Large intestine (tissue), 3 donors: Measurements from ENCODE around the gene LPAR5. TPM values are rescaled to one million over a fixed set of nuclear protein-coding genes. Genes with fewer than 3 reads are reported as not detected.

Experiments
- DNase-seq, 2 donors: peaks; one replicate each; pipeline versions ENCODE4 v3.0.0 to v3.0.0-alpha.2; 2013
- H3K27ac ChIP-seq: one replicate; pipeline ENCODE4 v1.5.1; 2013; ENCODE audit warnings: low read length
- H3K27me3 ChIP-seq: 2 replicates; pipeline ENCODE4 v1.6.1; 2013; ENCODE audit warnings: low read length; ENCODE audit not compliant: control insufficient read depth, insufficient read depth
- H3K36me3 ChIP-seq: 2 replicates; pipeline ENCODE4 v1.6.1; 2013; ENCODE audit warnings: low read length; ENCODE audit not compliant: control insufficient read depth, insufficient read depth
- H3K4me1 ChIP-seq: one replicate; pipeline ENCODE4 v1.6.1; 2013; ENCODE audit warnings: low read length; ENCODE audit not compliant: control insufficient read depth, insufficient read depth
- H3K4me3 ChIP-seq: one replicate; pipeline ENCODE4 v1.5.1; 2013; ENCODE audit warnings: low read length
- H3K9me3 ChIP-seq: one replicate; pipeline ENCODE4 v1.6.1; 2013; ENCODE audit warnings: mild to moderate bottlenecking, low read depth, low read length, moderate library complexity; ENCODE audit not compliant: control insufficient read depth
- WGBS: methylation state at CpG from one replicate; pipeline ENCODE4 v1.1.5; 2013; ENCODE audit warnings: low lambda C conversion rate; ENCODE audit not compliant: insufficient coverage; 5-methylcytosine and 5-hydroxymethylcytosine counted together
- polyA plus RNA-seq: library from polyadenylated mRNA; unstranded; fragments of 120-200 nt; gene quantifications from one replicate; pipeline ENCODE4 v1.2.1, GENCODE V29; 2013

LPAR5 gene
- polyA plus RNA-seq, 1 donor, result 21.4 TPM

DNA sequence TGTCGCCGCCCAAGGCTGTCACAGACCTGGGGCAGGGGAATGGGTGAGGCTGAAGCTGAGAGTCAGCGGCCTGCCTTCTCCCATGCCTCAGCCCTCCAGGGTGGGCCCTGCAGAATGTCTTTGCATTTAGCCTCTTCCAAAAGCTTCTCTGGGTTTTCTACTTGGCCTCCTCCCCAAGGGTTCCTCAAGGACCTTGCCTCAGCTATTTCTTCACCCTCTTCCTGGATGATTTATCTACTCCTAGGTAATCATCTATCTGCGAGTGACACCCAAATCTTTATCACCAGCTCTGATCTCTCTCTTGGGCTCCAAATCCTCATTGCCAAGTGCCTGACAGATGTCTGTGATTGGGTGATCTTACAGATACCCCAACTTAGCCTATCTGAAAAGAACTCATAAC, 4.7 kb upstream of the LPAR5 start:
- no peak overlapping the region for H3K4me3 ChIP-seq
- DNase-seq, result no peak
- peaks cover 24% of the 10 kb centered on the region for H3K4me1 ChIP-seq
- no CpG with 5 or more reads among the region's 4 CpGs for WGBS
- H3K27ac ChIP-seq, result no peak overlapping the region
- no peaks in the 10 kb centered on the region for H3K36me3 ChIP-seq
- no peaks in the 10 kb centered on the region for H3K27me3 ChIP-seq
- no peaks in the 10 kb centered on the region for H3K9me3 ChIP-seq

DNA sequence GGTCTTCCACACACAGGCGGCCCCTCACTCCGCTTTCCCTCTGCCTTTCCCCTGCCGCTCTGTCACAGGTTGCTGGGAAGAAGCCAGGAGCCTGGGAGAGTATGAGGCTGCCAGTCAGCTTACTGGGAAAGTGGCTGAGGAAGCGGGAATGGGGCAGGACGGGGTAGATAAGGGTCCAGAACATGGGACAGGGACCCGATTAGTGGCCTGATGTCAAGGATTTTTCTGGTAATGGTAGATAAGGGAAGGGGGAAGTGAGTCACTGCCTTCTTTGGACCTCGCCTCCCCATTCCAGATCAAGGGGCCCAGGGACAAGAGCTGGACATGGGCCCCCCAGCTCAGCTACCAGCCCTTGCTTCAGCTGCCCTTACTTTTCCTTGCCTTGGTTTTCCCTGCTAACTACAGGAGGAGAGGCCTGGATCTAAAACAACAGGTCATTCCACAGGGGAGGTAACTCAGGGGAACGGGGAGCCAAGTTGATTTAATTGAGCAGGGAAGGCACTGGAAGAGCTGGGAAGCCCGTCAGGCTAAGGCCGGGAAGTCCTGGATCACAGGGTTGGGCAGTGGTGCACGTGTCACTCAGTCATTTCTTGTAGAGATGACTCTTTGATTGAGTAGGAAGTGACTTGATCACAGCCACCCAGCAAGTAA, 3.5 kb upstream of the LPAR5 start:
- H3K36me3 ChIP-seq, result no peaks in the 10 kb centered on the region
- H3K4me3 ChIP-seq, result no peak overlapping the region
- H3K4me1 ChIP-seq, result peaks cover 31% of the 10 kb centered on the region
- WGBS, result no CpG with 5 or more reads among the region's 11 CpGs
- H3K27ac ChIP-seq, result peak overlapping the region; percentile 25
- no peaks in the 10 kb centered on the region for H3K9me3 ChIP-seq
- DNase-seq, result peak in 1 of 2 donors; percentile 77
- H3K27me3 ChIP-seq, result no peaks in the 10 kb centered on the region

DNA sequence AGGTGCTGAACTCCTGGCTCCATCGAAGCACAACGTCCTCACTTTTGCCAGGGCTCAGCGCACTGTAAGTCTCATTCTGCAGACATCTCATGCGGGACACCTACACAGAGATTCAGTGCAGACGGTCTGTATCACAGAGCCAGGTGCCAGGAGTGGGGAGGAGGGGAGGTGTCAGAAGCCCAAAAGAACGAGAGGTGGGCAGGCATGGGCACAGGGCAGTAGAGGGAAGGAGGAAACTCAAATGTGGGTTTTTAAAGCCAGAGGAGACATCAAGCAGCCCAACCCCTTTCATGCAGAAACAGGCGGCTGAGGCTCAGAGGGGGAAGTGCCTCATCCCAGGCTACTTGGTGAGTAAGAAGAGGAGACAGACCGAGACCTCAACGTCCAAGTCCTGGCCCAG, 2.5 kb upstream of the LPAR5 start:
- peaks cover 35% of the 10 kb centered on the region for H3K4me1 ChIP-seq
- no peak for DNase-seq
- no peaks in the 10 kb centered on the region for H3K27me3 ChIP-seq
- no peaks in the 10 kb centered on the region for H3K9me3 ChIP-seq
- no peak overlapping the region for H3K27ac ChIP-seq
- WGBS, result no CpG with 5 or more reads among the region's 9 CpGs
- H3K4me3 ChIP-seq, result no peak overlapping the region
- no peaks in the 10 kb centered on the region for H3K36me3 ChIP-seq

DNA sequence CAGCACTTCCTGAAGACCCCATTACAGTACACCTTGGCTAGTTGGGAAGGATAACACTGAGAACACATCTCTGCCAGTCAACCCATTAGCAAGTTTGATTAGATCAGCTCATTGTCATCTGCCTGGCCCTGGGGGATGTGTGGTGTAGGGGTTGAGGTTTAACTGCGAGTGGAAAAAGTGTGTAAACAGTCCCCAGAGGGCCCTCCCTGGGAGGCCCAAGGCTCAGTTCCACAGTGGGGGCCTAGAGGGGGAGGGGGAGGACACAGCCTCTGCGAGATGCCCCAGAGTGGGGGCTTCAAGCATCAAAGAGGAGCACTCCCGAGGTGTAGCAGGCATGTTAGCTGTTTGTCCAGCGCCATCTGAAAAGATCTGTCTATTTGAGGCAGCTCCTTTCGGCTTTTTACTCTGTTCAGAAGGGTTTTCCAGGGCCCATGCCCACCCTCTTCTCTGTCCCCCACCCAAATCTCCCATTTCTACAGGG, 344 bp downstream of the LPAR5 start:
- Histone ChIP-seq H3K4me3 (peak overlapping the region; percentile 25), H3K36me3 (no peaks in the 10 kb centered on the region), H3K4me1 (peaks cover 61% of the 10 kb centered on the region), H3K9me3 (no peaks in the 10 kb centered on the region), H3K27ac (peak overlapping the region; percentile 57), H3K27me3 (no peaks in the 10 kb centered on the region)
- DNase-seq, result peak; percentile 21 to 70
- WGBS, result no CpG with 5 or more reads among the region's 5 CpGs

DNA sequence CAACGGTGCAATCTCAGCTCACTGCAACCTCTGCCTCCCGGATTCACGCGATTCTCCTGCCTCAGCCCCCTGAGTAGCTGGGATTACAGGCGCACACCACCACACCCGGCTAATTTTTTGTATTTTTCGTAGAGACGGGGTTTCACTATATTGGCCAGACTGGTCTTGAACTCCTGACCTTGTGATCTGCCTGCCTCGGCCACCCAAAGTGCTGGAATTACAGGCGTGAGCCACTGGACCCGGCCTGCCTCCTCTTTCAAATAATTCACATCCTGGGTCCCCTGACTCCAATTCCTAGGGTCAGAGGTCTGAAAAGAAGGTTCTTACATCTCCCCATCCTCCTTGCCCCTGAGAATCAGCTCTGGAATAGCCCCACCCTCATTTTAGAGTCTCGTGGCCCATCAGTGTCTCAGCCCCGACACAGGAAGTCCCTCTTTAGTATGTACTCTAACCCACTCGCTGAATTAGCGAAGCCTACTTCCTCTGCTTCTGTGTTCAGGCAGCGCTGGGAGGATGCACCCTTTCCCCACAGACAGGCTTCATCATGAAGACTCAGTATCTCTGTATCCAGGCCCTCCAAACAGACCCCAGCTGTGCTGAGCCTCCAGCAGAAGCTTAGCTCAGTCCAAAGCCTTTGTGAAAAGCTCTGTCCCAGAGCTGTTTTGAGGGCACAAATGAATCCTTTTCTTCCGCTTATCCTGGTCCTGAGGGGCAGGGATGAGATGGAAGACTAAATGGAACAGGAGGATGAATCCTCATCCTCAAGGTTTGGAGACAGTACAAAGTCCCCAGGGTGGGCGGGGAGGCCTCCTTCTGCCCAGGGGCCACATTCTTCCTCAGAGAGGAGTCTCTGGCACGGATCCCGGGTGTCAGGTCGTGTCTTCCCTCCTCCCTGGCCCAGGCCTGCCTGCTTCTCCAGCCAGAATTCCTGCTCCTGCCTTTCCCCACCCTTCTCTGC, 3.5 kb downstream of the LPAR5 start:
- peak overlapping the region; percentile 92 for H3K27ac ChIP-seq
- no peaks in the 10 kb centered on the region for H3K27me3 ChIP-seq
- DNase-seq, result peak; percentile 44 to 73
- H3K9me3 ChIP-seq, result no peaks in the 10 kb centered on the region
- peaks cover 48% of the 10 kb centered on the region for H3K4me1 ChIP-seq
- no peaks in the 10 kb centered on the region for H3K36me3 ChIP-seq
- H3K4me3 ChIP-seq, result no peak overlapping the region
- WGBS, result 70% methylated on average over 2 of the region's 21 CpGs

DNA sequence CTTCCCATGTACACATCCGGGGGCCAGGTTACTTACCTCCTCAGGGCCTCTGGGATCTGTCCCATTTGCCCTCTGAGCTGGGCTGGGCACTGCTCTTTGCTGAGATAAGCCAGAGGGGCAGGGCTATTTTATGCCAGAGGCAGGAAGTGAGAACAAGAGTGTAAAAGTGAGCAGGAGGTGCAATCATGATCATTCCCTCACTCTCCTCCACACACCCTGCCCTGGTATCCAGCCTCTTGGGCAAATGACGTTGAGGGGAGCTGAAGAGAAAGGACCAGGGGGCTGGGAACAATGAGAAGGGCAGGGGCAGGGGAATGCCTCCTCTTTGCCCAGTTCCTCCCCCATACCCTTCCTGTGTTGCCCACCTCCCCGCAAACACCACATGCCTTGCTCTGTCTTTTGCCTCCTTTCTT, 4.2 kb downstream of the LPAR5 start:
- WGBS, result 90% methylated on average over 1 of the region's 3 CpGs
- Histone ChIP-seq H3K9me3 (no peaks in the 10 kb centered on the region), H3K4me1 (peaks cover 52% of the 10 kb centered on the region), H3K4me3 (peak overlapping the region; percentile 36), H3K27me3 (no peaks in the 10 kb centered on the region), H3K27ac (peak overlapping the region; percentile 92), H3K36me3 (no peaks in the 10 kb centered on the region)
- DNase-seq, result peak; percentile 93 to 97

DNA sequence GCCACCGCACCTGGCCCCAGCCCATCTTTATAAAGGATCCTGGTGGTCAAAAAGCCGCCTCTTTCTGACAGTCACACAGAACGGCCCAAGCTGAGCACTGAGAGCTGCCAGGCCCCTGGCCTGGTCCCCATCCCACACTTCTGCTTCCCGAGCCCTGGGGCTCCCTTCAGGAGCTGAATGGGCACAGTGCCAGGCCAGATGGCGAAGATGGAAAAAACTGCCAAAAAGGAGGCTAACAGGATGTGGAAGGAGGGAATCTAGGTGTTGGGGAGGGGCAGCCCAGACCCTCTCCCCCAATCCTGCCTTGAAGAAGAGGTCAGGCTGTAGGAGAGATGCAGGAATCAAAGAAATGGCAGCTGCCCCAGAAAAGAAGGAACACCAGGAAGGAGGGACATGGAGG, 5.0 kb downstream of the LPAR5 start:
- Histone ChIP-seq H3K4me3 (peak overlapping the region; percentile 36), H3K9me3 (no peaks in the 10 kb centered on the region), H3K27me3 (no peaks in the 10 kb centered on the region), H3K27ac (peak overlapping the region; percentile 92), H3K4me1 (peaks cover 44% of the 10 kb centered on the region), H3K36me3 (no peaks in the 10 kb centered on the region)
- WGBS, result no CpG with 5 or more reads among the region's 5 CpGs
- no peak for DNase-seq

DNA sequence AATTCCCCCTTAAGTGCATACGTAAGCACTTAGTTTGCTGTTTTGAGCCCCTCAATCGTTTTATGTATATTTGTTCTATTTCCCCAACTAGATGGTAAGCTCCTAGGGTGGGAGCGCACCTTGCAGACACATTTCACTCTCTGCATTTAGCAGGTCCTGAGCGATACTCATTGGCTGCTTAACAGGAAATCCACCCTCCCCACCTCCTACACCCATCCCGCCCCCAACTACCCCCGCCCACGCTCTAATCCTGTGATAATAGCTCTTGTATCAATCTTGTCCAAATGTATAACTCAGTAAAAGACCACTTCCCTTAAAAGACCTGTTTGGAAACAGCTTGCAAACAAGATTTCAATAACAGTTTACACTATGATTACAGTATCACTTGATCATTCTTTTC, 8.1 kb downstream of the LPAR5 start:
- no peak overlapping the region for H3K27ac ChIP-seq
- H3K9me3 ChIP-seq, result no peaks in the 10 kb centered on the region
- no peak for DNase-seq
- H3K4me3 ChIP-seq, result no peak overlapping the region
- H3K27me3 ChIP-seq, result no peaks in the 10 kb centered on the region
- 70% methylated on average over 2 of the region's 7 CpGs for WGBS
- H3K4me1 ChIP-seq, result peaks cover 27% of the 10 kb centered on the region
- H3K36me3 ChIP-seq, result peaks cover 2% of the 10 kb centered on the region

DNA sequence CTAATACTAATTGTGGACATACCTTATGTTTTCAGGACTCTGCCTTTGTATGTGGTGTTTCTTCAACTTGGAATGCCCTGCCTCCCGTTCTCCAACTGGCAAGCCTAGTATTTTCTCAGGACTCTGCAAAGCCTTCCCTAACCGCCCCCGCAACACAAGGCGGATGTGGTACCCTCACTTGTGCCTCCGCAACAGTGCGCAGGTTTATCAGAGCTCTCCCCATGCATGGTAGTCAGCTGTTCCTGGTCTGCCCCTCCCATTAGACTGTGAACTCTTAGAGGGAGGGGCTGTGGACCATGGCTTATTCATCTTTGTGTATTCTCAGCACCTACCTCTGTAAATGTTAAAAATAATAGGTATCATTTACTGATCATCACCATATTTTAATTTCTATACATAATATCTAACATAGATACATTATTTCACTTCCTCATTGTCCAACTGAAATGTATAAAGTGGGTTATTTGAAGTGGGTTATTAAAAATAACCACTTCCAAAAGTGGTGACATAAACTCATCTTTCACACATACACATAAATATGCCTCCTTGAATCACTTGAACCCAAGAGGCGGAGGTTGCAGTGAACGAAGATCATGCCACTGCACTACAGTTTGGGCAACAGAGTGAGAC, 9.0 kb downstream of the LPAR5 start:
- DNase-seq, result peak; percentile 61 to 79
- Histone ChIP-seq H3K4me3 (no peak overlapping the region), H3K4me1 (peaks cover 19% of the 10 kb centered on the region), H3K36me3 (peaks cover 2% of the 10 kb centered on the region), H3K27ac (peak overlapping the region; percentile 37), H3K9me3 (no peaks in the 10 kb centered on the region), H3K27me3 (no peaks in the 10 kb centered on the region)
- no CpG with 5 or more reads among the region's 8 CpGs for WGBS

DNA sequence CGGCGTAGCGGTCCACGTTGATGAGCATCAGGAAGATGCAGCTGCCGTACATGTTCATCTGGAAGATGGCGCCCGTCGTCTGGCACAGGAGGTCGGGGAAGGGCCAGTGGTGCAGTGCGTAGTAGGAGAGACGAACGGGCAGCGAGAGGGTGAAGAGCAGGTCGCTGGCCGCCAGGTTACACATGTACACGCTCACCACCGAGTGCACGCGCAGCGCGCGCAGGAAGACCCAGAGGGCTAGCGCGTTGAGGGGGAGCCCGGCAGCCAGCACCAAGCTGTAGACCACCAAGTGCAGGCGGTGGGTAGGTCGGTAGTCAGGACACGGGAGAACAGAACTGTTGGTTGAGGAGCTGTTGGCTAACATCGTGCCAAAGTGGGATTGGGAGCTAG, 14.9 kb downstream of the LPAR5 start:
- H3K27ac ChIP-seq, result no peak overlapping the region
- peaks cover 3% of the 10 kb centered on the region for H3K27me3 ChIP-seq
- no peak for DNase-seq
- H3K4me3 ChIP-seq, result no peak overlapping the region
- H3K9me3 ChIP-seq, result no peaks in the 10 kb centered on the region
- peaks cover 5% of the 10 kb centered on the region for H3K36me3 ChIP-seq
- WGBS, result no CpG with 5 or more reads among the region's 29 CpGs
- no peaks in the 10 kb centered on the region for H3K4me1 ChIP-seq
